T-cell (primary cell): ENCODE results near the gene CTXND1. TPM values are rescaled to one million over a fixed set of nuclear protein-coding genes. Genes with fewer than 3 reads are reported as not detected.

Experiments
- ATAC-seq, 4 experiments: fragments of 200-7000 bp in 3 of 4; fragments of 150-1000 bp in 1 of 4; cut with Tn5 transposase; replicated peaks in 1 of 4; 1 replicate in 3 of 4; 2 replicates in 1 of 4; pipeline ENCODE4 v1.10.0; 2021; ENCODE audit warnings: moderate library complexity in 3 of 4, mild to moderate bottlenecking in 2 of 4, moderate number of reproducible peaks in 1 of 4
- CTCF ChIA-PET, 2 donors: fragments of 300-600 bp; sonication (Branson Sonifier 250); formaldehyde crosslinking; loops; one replicate each; lab custom pipeline; 2022; ENCODE audit warnings: antibody characterized with exemption in 2 of 2; lab: Charles Lee
- POLR2A ChIA-PET, 2 donors: fragments of 300-600 bp; sonication (Branson Sonifier 250); formaldehyde crosslinking; loops; one replicate each; lab custom pipeline; 2022; ENCODE audit warnings: antibody characterized with exemption in 2 of 2; lab: Charles Lee
- DNase-seq, 35 experiments: peaks; one replicate each; pipeline versions ENCODE4 v3.0.0 to v3.0.0-alpha.2; 2013 to 2023
- H3K27ac ChIP-seq: one replicate; pipeline ENCODE4 v1.5.1; 2013; ENCODE audit warnings: low read length
- H3K27me3 ChIP-seq, 2 experiments: replicated peaks in 1 of 2; 1 replicate in 1 of 2; 2 replicates in 1 of 2; pipeline versions ENCODE4 v1.6.1 to v1.7.0; 2013; ENCODE audit warnings: low read length in 1 of 2, mixed read lengths in 1 of 2; ENCODE audit not compliant: control insufficient read depth in 2 of 2, insufficient read depth in 2 of 2; ENCODE audit errors: extremely low read depth in 1 of 2
- H3K36me3 ChIP-seq, 2 donors: 1 replicate in 1 of 2; 2 replicates in 1 of 2; pipeline versions ENCODE4 v1.6.1 to v1.7.0; 2013; ENCODE audit warnings: low read length in 1 of 2; ENCODE audit not compliant: control insufficient read depth in 2 of 2, insufficient read depth in 1 of 2; ENCODE audit errors: extremely low read depth in 1 of 2
- H3K4me1 ChIP-seq, 2 experiments: 1 replicate in 1 of 2; 2 replicates in 1 of 2; pipeline versions ENCODE4 v1.6.1 to v1.7.0; 2013; ENCODE audit warnings: low read length in 2 of 2, mixed read lengths in 1 of 2; ENCODE audit not compliant: insufficient read depth in 2 of 2, control insufficient read depth in 1 of 2; ENCODE audit errors: extremely low read depth in 1 of 2
- H3K4me3 ChIP-seq, 2 donors: 1 replicate in 1 of 2; 2 replicates in 1 of 2; pipeline versions ENCODE4 v1.5.1 to v1.7.0; 2013; ENCODE audit warnings: mild to moderate bottlenecking in 2 of 2, low read length in 1 of 2, moderate library complexity in 1 of 2; ENCODE audit not compliant: control insufficient read depth in 1 of 2; ENCODE audit errors: extremely low read depth in 1 of 2
- H3K9me3 ChIP-seq: 2 replicates; pipeline ENCODE4 v1.7.0; 2013
- H3K27ac Mint-ChIP-seq, 2 donors: one replicate each; pipeline ENCODE4 v1.8.0; 2020 to 2021; ENCODE audit warnings: mild to moderate bottlenecking in 2 of 2, mixed read lengths in 2 of 2
- H3K27me3 Mint-ChIP-seq, 2 donors: one replicate each; pipeline ENCODE4 v1.8.0; 2021 to 2022; ENCODE audit warnings: mixed read lengths in 2 of 2
- H3K36me3 Mint-ChIP-seq: one replicate; pipeline ENCODE4 v1.8.0; 2021; ENCODE audit warnings: mixed read lengths
- H3K4me1 Mint-ChIP-seq, 3 donors: one replicate each; pipeline ENCODE4 v1.8.0; 2020 to 2022; ENCODE audit warnings: mixed read lengths in 3 of 3, mild to moderate bottlenecking in 1 of 3
- H3K4me3 Mint-ChIP-seq, 3 donors: one replicate each; pipeline ENCODE4 v1.8.0; 2020 to 2022; ENCODE audit warnings: mild to moderate bottlenecking in 3 of 3, mixed read lengths in 3 of 3, moderate library complexity in 3 of 3
- H3K9me3 Mint-ChIP-seq, 3 donors: one replicate each; pipeline ENCODE4 v1.8.0; 2020 to 2022; ENCODE audit warnings: mixed read lengths in 3 of 3
- WGBS: methylation state at CpG from one replicate; pipeline ENCODE4 v1.1.5; 2013; ENCODE audit warnings: missing lambda C conversion rate; ENCODE audit not compliant: insufficient coverage; 5-methylcytosine and 5-hydroxymethylcytosine counted together
- total RNA-seq, 35 experiments: library from RNA in 6 of 35; stranded (reverse) in 6 of 35; fragments of 120-200 nt in 1 of 35; gene quantifications; one replicate each; pipeline versions ENCODE4 v1.2.1 to v1.2.4 and lab custom pipeline; 2013 to 2026

CTXND1 gene
- total RNA-seq, 5 donors from 2014 or later (not counting 1 experiment from before 2014, with no cell fraction given) = not detected

GRCh38 chr15:80171787-80172186 is 80.2 kb downstream of the CTXND1 start:
- Mint-ChIP-seq H3K9me3 (no peaks in the 10 kb centered on the region), H3K27ac (no peak overlapping the region), H3K4me1 (no peaks in the 10 kb centered on the region), H3K36me3 (peaks cover 11% of the 10 kb centered on the region), H3K27me3 (no peaks in the 10 kb centered on the region), H3K4me3 (no peak overlapping the region)
- ATAC-seq = no peak
- H3K27me3 ChIP-seq = no peaks in the 10 kb centered on the region
- ChIA-PET CTCF (interaction anchor here in 1 of 2 donors (2.6 kb wide), 1 partner anchor 790 kb away, joined by 18 read pairs; no protein-coding TSS in a partner anchor), POLR2A (no interaction called here)
- H3K9me3 ChIP-seq = no peaks in the 10 kb centered on the region
- no peak overlapping the region for H3K27ac ChIP-seq
- DNase-seq = no peak
- H3K36me3 ChIP-seq = peaks cover 0 to 2% of the 10 kb centered on the region in 2 donors
- H3K4me3 ChIP-seq = no peak overlapping the region
- peaks cover 0 to 2% of the 10 kb centered on the region in 2 experiments for H3K4me1 ChIP-seq
- WGBS = 100% methylated on average over 1 of the region's 4 CpGs

GRCh38 chr15:80170596-80170995 is 81.4 kb downstream of the CTXND1 start:
- DNase-seq (no peak), ATAC-seq (no peak)
- H3K36me3 Mint-ChIP-seq = peaks cover 6% of the 10 kb centered on the region
- WGBS = no CpG with 5 or more reads among the region's 2 CpGs
- no peaks in the 10 kb centered on the region for H3K4me1 Mint-ChIP-seq
- no peaks in the 10 kb centered on the region for H3K9me3 Mint-ChIP-seq
- ChIA-PET POLR2A (no interaction called here), CTCF (no interaction called here)
- H3K27ac Mint-ChIP-seq = no peak overlapping the region
- no peak overlapping the region for H3K4me3 Mint-ChIP-seq
- H3K27me3 ChIP-seq = no peaks in the 10 kb centered on the region
- peaks cover 0 to 2% of the 10 kb centered on the region in 2 experiments for H3K4me1 ChIP-seq
- no peak overlapping the region for H3K4me3 ChIP-seq
- no peaks in the 10 kb centered on the region for H3K9me3 ChIP-seq
- H3K27me3 Mint-ChIP-seq = no peaks in the 10 kb centered on the region
- H3K27ac ChIP-seq = no peak overlapping the region
- peaks cover 0 to 2% of the 10 kb centered on the region in 2 donors for H3K36me3 ChIP-seq

GRCh38 chr15:80169768-80170357 is 82.2 kb downstream of the CTXND1 start:
- Histone ChIP-seq H3K9me3 (no peaks in the 10 kb centered on the region), H3K27ac (no peak overlapping the region), H3K4me1 (peaks cover 0 to 2% of the 10 kb centered on the region in 2 experiments), H3K27me3 (no peaks in the 10 kb centered on the region), H3K36me3 (peaks cover 0 to under 1% of the 10 kb centered on the region in 2 donors), H3K4me3 (no peak overlapping the region)
- WGBS = 98% methylated on average over 5 of the region's 12 CpGs
- H3K27me3 Mint-ChIP-seq = no peaks in the 10 kb centered on the region
- ATAC-seq (no peak), DNase-seq (no peak)
- no peaks in the 10 kb centered on the region for H3K4me1 Mint-ChIP-seq
- H3K27ac Mint-ChIP-seq = no peak overlapping the region
- peaks cover 6% of the 10 kb centered on the region for H3K36me3 Mint-ChIP-seq
- no peak overlapping the region for H3K4me3 Mint-ChIP-seq
- ChIA-PET CTCF (no interaction called here), POLR2A (no interaction called here)
- no peaks in the 10 kb centered on the region for H3K9me3 Mint-ChIP-seq

- no peaks in the 10 kb centered on the region for H3K9me3 Mint-ChIP-seq
- Histone ChIP-seq H3K36me3 (no peaks in the 10 kb centered on the region), H3K27ac (no peak overlapping the region), H3K9me3 (no peaks in the 10 kb centered on the region), H3K27me3 (no peaks in the 10 kb centered on the region), H3K4me3 (no peak overlapping the region), H3K4me1 (peaks cover 0 to 2% of the 10 kb centered on the region in 2 experiments)
- CTCF ChIA-PET = interaction anchor here in 1 of 2 donors (0.7 to 1.0 kb wide), 2 partner anchors 384 to 787 kb away, joined by 3 to 5 read pairs; no protein-coding TSS in a partner anchor
- ATAC-seq = no peak
- no peaks in the 10 kb centered on the region for H3K4me1 Mint-ChIP-seq
- no peak overlapping the region for H3K27ac Mint-ChIP-seq
- H3K36me3 Mint-ChIP-seq = peaks cover 14% of the 10 kb centered on the region
- 100% methylated on average over 2 of the region's 5 CpGs for WGBS
- H3K4me3 Mint-ChIP-seq = no peak overlapping the region
- no peak for DNase-seq
- POLR2A ChIA-PET = no interaction called here
- H3K27me3 Mint-ChIP-seq = no peaks in the 10 kb centered on the region
Observed at GRCh38 chr15:80168421-80168820, 83.6 kb downstream of the CTXND1 start.

- Histone ChIP-seq H3K4me1 (no peaks in the 10 kb centered on the region), H3K27ac (no peak overlapping the region), H3K36me3 (no peaks in the 10 kb centered on the region), H3K27me3 (no peaks in the 10 kb centered on the region), H3K9me3 (no peaks in the 10 kb centered on the region), H3K4me3 (no peak overlapping the region)
- H3K36me3 Mint-ChIP-seq = peaks cover 14% of the 10 kb centered on the region
- H3K27ac Mint-ChIP-seq = no peak overlapping the region
- H3K9me3 Mint-ChIP-seq = no peaks in the 10 kb centered on the region
- H3K4me3 Mint-ChIP-seq = no peak overlapping the region
- CTCF ChIA-PET = interaction anchor here in 1 of 2 donors (0.6 kb wide), 1 partner anchor 34 kb away, joined by 3 read pairs; no protein-coding TSS in a partner anchor
- no peaks in the 10 kb centered on the region for H3K27me3 Mint-ChIP-seq
- 99% methylated on average over 6 of the region's 8 CpGs for WGBS
- no peak for DNase-seq
- no peaks in the 10 kb centered on the region for H3K4me1 Mint-ChIP-seq
- ATAC-seq = no peak
- POLR2A ChIA-PET = no interaction called here
Observed at GRCh38 chr15:80167936-80168335, 84.1 kb downstream of the CTXND1 start.

- Mint-ChIP-seq H3K27me3 (no peaks in the 10 kb centered on the region), H3K4me3 (no peak overlapping the region), H3K27ac (no peak overlapping the region), H3K36me3 (peaks cover 18% of the 10 kb centered on the region), H3K4me1 (peaks cover 11 to 22% (median 11%) of the 10 kb centered on the region in 3 donors), H3K9me3 (no peaks in the 10 kb centered on the region)
- Histone ChIP-seq H3K27ac (no peak overlapping the region), H3K36me3 (no peaks in the 10 kb centered on the region), H3K27me3 (no peaks in the 10 kb centered on the region), H3K9me3 (no peaks in the 10 kb centered on the region), H3K4me3 (no peak overlapping the region), H3K4me1 (peaks cover 0 to 22% of the 10 kb centered on the region in 2 experiments)
- CTCF ChIA-PET = no interaction called here
- POLR2A ChIA-PET = no interaction called here
- DNase-seq (no peak), ATAC-seq (no peak)
- 93% methylated on average over 1 of the region's 1 CpG for WGBS
Observed at GRCh38 chr15:80163897-80164296, 88.1 kb downstream of the CTXND1 start.
